ENCODE data around the gene EXOC3L4. TPM values are rescaled to one million over a fixed set of nuclear protein-coding genes. Genes with fewer than 3 reads are reported as not detected.
A peak's percentile ranks its signal among the peaks of the same experiment; 100 is the strongest.

EXOC3L4 gene
- total and polyA plus RNA-seq, 4 donors: 0.45 to 0.52 (median 0.50) TPM; not detected in 1

DNA sequence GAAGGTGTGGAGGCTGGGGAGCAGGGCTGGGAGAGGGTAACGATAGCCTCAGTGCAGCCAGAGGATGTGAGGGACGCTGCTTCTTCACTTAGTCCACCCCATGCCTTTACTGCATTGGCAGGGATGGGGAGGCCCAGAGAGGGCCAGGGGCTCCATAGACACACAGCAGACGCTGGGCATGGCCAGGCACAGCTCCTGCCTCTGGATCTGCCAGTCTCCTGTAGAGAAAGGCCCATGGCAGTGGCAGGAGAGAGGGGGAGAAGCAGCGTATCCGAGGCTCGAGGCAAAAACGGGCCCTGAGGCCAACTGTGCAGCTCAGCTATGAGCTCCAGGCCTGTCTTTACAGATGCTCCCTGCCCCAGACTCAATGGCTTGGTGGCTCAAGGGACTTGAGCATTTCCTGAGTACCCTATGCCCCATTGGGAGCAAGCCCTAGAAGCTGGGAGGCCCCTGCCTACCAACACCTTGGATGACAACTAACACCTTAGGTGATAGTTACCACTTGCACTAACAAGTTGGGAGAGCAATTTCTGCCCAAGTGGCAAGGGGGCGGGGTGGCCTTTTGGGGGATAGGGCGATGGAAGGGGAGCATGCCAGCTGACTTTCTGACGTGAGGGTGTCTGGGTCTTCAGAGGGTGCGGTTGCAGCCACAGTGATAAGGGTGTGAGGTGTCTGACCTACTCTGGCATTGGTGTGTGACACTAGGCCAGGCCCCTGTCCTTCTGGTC lies 15.5 kb upstream of the EXOC3L4 start:
- WGBS (ENCODE audit: insufficient coverage): 85% methylated on average over 10 of the region's 11 CpGs
- Histone ChIP-seq H3K27me3 (ENCODE audit: control insufficient read depth, insufficient read depth, low read length) (peaks cover 2% of the 10 kb centered on the region), H3K4me1 (ENCODE audit: control insufficient read depth, insufficient read depth, low read length) (peaks cover 13% of the 10 kb centered on the region)

DNA sequence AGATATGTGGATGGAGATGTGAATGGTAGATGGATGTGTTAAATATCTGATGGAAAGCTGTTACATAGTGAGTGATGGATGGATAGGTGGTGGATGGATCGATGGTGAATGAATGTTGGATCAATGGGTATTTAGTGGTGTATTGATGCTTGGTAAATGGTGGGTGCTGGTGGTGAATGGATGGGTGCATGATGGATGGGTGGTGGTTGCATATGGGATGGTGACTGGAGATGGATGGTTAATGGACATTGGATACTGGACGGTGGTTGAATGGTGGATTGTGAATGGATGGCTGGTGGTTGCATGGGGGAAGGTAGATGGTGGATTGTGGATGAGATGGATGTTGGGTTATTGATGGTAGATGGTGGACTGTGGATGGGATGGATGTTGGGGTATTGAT lies 12.6 kb upstream of the EXOC3L4 start:
- no peak for DNase-seq (ENCODE audit: low read depth in 4 of 6, low spot score in 6 of 6)
- WGBS (ENCODE audit: insufficient coverage): 89% methylated on average over 2 of the region's 2 CpGs
- H3K27me3 ChIP-seq (ENCODE audit: control insufficient read depth, insufficient read depth, low read length): peaks cover 10% of the 10 kb centered on the region

More for the DNA sequence above, 15.5 kb upstream of the EXOC3L4 start:
- Histone ChIP-seq H3K4me3 (ENCODE audit: low read depth, low read length) (no peak overlapping the region), H3K27ac (ENCODE audit: low read depth, low read length) (no peak overlapping the region), H3K36me3 (ENCODE audit: control insufficient read depth, insufficient read depth, low read length) (no peaks in the 10 kb centered on the region), H3K9me3 (ENCODE audit: control insufficient read depth, insufficient read depth, low read length) (no peaks in the 10 kb centered on the region)
- DNase-seq (ENCODE audit: low read depth in 4 of 6, low spot score in 6 of 6): no peak

DNA sequence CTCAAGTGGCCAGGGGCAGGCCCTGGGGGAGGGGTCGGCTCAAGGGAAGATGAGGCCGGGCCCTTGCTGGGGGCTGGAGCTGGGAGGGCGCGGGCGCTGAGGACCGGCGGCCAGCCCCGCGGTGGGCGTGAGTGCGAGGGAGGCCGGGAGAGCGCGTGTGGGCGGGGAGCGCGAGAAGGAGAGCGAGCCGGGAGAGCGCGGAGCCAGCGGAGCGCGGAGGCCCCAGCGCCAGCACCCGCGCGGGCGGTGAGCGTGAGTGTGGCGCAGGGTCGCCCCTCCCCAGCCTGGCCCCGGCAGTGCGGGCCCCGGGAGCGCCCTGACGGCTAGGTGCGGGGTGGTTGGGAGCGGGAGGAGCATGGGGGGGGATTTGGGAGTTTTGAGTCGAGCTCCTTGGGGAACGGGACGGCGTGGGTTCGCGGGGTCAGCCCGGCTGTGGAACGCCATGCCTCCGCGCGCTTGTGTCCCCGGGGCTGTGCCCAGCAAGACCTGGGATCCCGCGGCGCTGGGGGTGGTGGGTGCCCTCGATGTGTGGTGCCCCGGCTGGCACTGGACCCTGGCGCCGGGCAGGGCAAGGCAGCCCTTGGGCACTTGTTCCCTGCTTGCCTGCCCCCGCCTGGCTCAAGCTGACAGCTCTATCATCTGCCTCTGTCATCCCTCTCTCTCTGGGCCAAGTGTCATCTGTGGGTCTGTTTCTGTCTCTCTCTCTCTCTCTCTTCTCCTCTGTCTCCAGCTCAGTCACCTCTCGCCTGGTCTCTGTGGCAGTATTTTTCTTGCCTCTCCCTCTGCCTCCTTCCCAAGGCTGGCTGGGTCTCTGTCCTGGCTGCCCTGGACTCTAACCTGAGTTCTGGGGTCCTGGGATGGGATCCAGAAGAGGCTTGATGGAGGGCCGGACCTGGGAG lies 10.3 kb upstream of the EXOC3L4 start, which contains the start of gene LBHD2:
TSS of gene LBHD2 (plus strand) at position 190 of the 899 bp plus-strand sequence. CDS start 1,803 bp downstream, outside the sequence.
- Histone ChIP-seq H3K36me3 (ENCODE audit: control insufficient read depth, insufficient read depth, low read length) (no peaks in the 10 kb centered on the region), H3K27ac (ENCODE audit: low read depth, low read length) (no peak within 1 kb of the TSS), H3K9me3 (ENCODE audit: control insufficient read depth, insufficient read depth, low read length) (no peaks in the 10 kb centered on the region), H3K4me1 (ENCODE audit: control insufficient read depth, insufficient read depth, low read length) (peaks cover 20% of the 10 kb centered on the region), H3K27me3 (ENCODE audit: control insufficient read depth, insufficient read depth, low read length) (peaks cover 10% of the 10 kb centered on the region), H3K4me3 (ENCODE audit: low read depth, low read length) (no peak within 1 kb of the TSS)
- DNase-seq (ENCODE audit: low read depth in 4 of 6, low spot score in 6 of 6): peak in 1 of 6 donors; percentile 21
- 14% methylated on average over 60 of the region's 61 CpGs for WGBS (ENCODE audit: insufficient coverage)

More for the DNA sequence above, 12.6 kb upstream of the EXOC3L4 start:
- Histone ChIP-seq H3K27ac (ENCODE audit: low read depth, low read length) (no peak overlapping the region), H3K4me3 (ENCODE audit: low read depth, low read length) (no peak overlapping the region), H3K9me3 (ENCODE audit: control insufficient read depth, insufficient read depth, low read length) (no peaks in the 10 kb centered on the region), H3K4me1 (ENCODE audit: control insufficient read depth, insufficient read depth, low read length) (peaks cover 9% of the 10 kb centered on the region), H3K36me3 (ENCODE audit: control insufficient read depth, insufficient read depth, low read length) (no peaks in the 10 kb centered on the region)

DNA sequence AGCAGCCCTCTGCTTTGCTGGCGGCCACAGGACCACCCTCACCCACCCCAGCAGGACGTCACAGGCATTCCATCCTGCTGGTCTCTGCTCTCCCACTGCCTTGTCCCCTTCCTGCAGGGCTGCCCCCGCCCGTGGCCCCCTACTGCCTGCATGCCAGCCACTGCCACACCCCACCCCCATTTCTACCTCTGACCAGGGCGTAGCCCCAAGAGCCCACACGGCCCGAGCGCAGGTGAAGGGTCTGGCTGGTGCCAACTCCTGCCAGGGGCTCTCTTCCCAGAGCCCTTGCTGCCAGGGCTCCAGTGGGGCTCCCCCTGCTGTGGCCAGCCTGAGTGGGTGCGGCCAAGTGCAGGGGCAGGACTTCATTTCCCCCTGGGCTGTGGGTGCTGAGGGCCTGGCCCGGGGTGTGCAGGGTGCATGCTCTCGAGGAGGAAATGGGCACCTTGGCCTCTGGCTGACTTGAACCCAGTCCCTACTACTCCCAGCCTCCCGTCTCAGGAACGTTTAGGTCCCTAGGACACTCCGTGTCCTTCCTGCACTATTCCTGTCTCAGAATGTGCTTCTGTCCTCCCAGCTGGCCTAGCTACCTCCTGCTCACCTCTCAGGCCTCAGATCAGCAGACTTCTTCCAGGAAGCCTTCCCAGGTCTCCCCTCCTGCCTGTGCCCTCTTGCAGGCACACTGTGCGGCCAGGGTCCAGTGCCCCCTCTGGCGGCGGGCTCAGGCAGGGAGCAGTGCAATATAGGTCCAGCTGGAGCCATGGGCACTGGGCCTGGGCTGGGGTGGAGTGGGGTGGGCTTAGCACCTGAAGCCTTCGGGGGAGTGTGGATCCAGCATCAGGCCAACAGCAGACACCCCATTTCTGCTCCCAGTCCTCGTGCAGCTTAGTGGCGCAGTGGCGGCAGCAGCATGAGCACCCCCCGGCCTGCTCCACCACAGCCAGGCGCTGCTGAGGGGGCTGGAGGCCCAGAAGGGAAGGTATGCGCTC lies 9.1 kb upstream of the EXOC3L4 start:
- Histone ChIP-seq H3K9me3 (ENCODE audit: control insufficient read depth, insufficient read depth, low read length) (no peaks in the 10 kb centered on the region), H3K4me3 (ENCODE audit: low read depth, low read length) (no peak overlapping the region), H3K36me3 (ENCODE audit: control insufficient read depth, insufficient read depth, low read length) (no peaks in the 10 kb centered on the region), H3K4me1 (ENCODE audit: control insufficient read depth, insufficient read depth, low read length) (peaks cover 20% of the 10 kb centered on the region), H3K27me3 (ENCODE audit: control insufficient read depth, insufficient read depth, low read length) (peaks cover 11% of the 10 kb centered on the region), H3K27ac (ENCODE audit: low read depth, low read length) (no peak overlapping the region)
- DNase-seq (ENCODE audit: low read depth in 4 of 6, low spot score in 6 of 6): no peak
- WGBS (ENCODE audit: insufficient coverage): 86% methylated on average over 15 of the region's 24 CpGs

DNA sequence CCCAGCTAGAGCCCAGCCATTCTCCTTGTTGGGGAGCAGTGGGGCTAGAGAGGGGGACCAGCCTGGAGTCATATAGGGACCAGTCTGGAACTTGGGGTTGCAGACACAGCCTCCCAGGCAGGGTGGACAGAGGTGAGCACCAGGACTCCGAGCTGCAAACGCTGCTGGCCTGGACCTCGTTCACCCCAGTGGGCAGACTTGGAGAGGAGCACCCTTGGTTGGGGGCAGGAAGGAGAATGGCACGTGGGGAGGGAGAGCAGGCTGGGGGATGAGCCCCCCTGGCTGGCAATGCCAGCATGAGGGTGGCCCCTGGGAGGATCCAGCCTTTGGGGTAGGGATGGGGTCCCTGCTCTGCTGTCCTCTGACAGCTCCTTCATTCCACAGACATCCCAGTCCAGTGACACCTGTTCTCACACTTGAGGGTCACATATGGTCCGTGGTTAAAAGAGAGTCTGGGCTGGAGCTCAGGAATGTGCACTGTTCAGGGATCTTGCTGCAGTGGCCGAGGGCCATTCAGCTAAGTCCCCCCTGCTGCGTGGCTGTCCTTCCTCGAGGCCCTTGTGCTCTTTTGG lies 7.7 kb upstream of the EXOC3L4 start:
- no peak overlapping the region for H3K4me3 ChIP-seq (ENCODE audit: low read depth, low read length)
- WGBS (ENCODE audit: insufficient coverage): 59% methylated on average over 7 of the region's 8 CpGs
- H3K27ac ChIP-seq (ENCODE audit: low read depth, low read length): no peak overlapping the region
- DNase-seq (ENCODE audit: low read depth in 4 of 6, low spot score in 6 of 6): no peak
- peaks cover 27% of the 10 kb centered on the region for H3K4me1 ChIP-seq (ENCODE audit: control insufficient read depth, insufficient read depth, low read length)
- no peaks in the 10 kb centered on the region for H3K36me3 ChIP-seq (ENCODE audit: control insufficient read depth, insufficient read depth, low read length)
- H3K9me3 ChIP-seq (ENCODE audit: control insufficient read depth, insufficient read depth, low read length): no peaks in the 10 kb centered on the region
- H3K27me3 ChIP-seq (ENCODE audit: control insufficient read depth, insufficient read depth, low read length): peaks cover 23% of the 10 kb centered on the region

DNA sequence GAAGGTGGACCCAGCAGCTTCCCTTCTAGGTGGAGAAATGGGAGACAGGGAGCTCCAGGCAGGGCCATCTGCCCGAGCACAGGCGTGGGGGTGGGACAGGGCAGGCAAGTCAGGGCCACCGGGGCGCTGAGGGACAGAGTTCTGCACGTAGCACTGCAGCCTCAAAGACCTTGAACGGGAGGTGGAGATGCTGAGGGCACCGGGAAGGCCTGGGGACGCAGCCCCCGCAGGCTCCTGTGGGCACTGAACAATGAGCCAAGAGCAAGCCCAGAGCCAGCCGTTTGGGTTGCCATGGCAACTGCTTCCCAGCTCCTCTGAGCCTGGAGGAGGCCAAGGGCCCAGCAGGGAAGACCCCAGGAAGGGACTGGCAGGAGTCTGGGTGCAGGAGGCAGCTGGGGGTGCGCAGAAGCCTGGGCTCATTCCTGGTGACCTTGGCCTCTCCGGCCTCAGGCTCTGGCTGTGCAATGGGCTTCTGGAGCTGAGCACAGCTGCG lies 7.1 kb upstream of the EXOC3L4 start:
- peaks cover 27% of the 10 kb centered on the region for H3K4me1 ChIP-seq (ENCODE audit: control insufficient read depth, insufficient read depth, low read length)
- no peak overlapping the region for H3K4me3 ChIP-seq (ENCODE audit: low read depth, low read length)
- no peaks in the 10 kb centered on the region for H3K36me3 ChIP-seq (ENCODE audit: control insufficient read depth, insufficient read depth, low read length)
- H3K27ac ChIP-seq (ENCODE audit: low read depth, low read length): no peak overlapping the region
- DNase-seq (ENCODE audit: low read depth in 4 of 6, low spot score in 6 of 6): peak in 2 of 6 donors; percentile 83 to 89
- no peaks in the 10 kb centered on the region for H3K9me3 ChIP-seq (ENCODE audit: control insufficient read depth, insufficient read depth, low read length)
- H3K27me3 ChIP-seq (ENCODE audit: control insufficient read depth, insufficient read depth, low read length): peaks cover 23% of the 10 kb centered on the region
- WGBS (ENCODE audit: insufficient coverage): 29% methylated on average over 13 of the region's 13 CpGs

DNA sequence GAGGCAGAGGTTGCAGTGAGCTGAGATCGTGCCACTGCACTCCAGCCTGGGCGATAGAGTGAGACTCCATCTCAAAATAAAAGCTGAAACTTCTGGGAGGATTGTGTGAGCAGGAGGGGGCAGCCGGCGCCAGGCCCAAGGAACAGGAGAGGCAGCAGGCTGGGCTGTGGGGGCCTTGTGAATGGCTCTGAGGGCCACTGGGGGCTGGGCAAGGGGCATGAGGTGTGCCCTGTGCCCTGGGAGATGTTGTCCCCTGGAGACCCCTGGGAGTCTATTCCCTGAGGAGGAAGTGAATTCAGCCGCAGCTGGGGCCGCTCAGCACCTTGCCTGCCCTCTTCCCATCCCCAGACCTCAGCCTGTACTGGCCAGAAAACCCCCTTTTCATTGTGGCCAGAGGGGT lies 5.6 kb upstream of the EXOC3L4 start:
- Histone ChIP-seq H3K27ac (ENCODE audit: low read depth, low read length) (no peak overlapping the region), H3K36me3 (ENCODE audit: control insufficient read depth, insufficient read depth, low read length) (no peaks in the 10 kb centered on the region), H3K9me3 (ENCODE audit: control insufficient read depth, insufficient read depth, low read length) (no peaks in the 10 kb centered on the region), H3K4me1 (ENCODE audit: control insufficient read depth, insufficient read depth, low read length) (peaks cover 27% of the 10 kb centered on the region), H3K27me3 (ENCODE audit: control insufficient read depth, insufficient read depth, low read length) (peaks cover 21% of the 10 kb centered on the region), H3K4me3 (ENCODE audit: low read depth, low read length) (no peak overlapping the region)
- DNase-seq (ENCODE audit: low read depth in 4 of 6, low spot score in 6 of 6): no peak
- WGBS (ENCODE audit: insufficient coverage): 96% methylated on average over 4 of the region's 6 CpGs

DNA sequence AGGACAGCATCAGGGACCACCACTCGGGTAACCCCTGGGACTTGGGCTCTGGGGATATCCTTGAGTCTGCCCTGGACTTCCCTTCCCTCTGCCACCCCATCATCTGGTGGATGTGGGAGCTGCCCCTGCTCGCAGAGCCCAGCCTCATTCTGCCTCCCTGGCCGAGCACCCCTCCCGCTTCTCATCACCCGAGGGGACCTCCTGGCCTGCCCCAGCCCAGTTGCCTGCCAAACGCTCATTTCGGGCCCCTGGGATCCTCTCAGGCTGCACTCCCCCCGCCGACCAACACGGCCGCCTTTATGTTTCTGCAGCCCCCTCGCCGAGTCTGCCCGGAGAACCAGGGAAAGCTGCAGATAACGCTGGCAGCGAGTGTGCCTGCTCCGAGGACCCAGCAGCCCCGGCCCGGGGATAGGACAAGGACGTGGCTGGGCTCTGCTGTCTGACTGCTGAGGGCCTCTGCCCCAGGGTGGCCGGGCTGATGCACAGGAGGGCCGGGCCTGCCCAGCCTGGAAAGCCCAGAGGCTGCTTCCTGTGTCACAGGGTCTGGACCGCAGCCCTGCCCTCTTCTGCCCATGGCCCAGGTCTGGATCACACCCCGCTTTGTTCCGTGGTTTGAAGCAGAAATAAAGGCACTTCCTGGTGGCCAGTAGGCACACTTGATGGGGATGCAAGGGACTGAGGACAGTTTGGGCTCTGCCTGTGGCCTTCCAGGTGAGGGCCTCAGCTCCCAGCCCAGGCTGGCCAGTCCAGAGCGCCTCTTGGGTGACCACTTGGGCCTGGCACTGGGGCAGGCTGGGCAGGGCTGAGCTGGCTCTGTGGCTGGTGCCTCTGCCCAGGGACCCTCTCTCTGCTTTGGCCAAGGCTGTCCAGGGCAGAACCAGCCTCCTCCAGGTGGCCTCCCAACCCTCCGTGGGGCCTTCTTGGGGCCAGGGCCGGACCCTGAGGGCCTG lies 4.9 kb upstream of the EXOC3L4 start:
- Histone ChIP-seq H3K27me3 (ENCODE audit: control insufficient read depth, insufficient read depth, low read length) (peaks cover 16% of the 10 kb centered on the region), H3K4me1 (ENCODE audit: control insufficient read depth, insufficient read depth, low read length) (peaks cover 22% of the 10 kb centered on the region), H3K4me3 (ENCODE audit: low read depth, low read length) (no peak overlapping the region), H3K36me3 (ENCODE audit: control insufficient read depth, insufficient read depth, low read length) (no peaks in the 10 kb centered on the region), H3K27ac (ENCODE audit: low read depth, low read length) (no peak overlapping the region), H3K9me3 (ENCODE audit: control insufficient read depth, insufficient read depth, low read length) (no peaks in the 10 kb centered on the region)
- no peak for DNase-seq (ENCODE audit: low read depth in 4 of 6, low spot score in 6 of 6)
- WGBS (ENCODE audit: insufficient coverage): 79% methylated on average over 26 of the region's 28 CpGs
